ENCODE data around the gene FNDC3B. TPM values are rescaled to one million over a fixed set of nuclear protein-coding genes. Genes with fewer than 3 reads are reported as not detected.

The FNDC3B gene
- total RNA-seq, 1 experiment from 2014 or later: 64.6 TPM

DNA sequence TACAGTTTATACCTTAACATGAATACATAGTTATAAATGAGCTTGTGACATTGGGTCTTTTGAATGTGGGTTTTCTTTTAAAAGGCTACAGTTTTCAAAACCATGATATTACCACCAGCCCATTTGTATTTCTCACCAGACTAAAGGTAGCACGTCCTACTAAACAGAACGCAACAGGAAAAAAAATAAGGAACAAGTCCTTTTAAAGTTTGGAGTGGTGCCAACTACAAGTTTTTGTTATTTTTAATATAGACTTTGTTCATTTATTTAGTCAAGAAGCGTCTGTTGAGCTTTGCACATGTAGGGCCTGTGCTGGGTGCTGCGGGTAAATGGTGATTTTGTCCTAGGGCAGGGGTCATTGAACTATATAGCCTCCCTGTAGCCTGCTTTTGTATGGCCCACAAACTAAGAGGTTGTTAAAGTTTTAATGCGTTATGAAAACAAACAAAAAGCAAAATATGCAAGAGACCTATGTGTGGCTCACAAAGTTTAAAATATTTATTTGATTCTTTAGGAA lies 244.5 kb downstream of the FNDC3B start:
- DNase-seq (ENCODE audit: low read depth): no peak

DNA sequence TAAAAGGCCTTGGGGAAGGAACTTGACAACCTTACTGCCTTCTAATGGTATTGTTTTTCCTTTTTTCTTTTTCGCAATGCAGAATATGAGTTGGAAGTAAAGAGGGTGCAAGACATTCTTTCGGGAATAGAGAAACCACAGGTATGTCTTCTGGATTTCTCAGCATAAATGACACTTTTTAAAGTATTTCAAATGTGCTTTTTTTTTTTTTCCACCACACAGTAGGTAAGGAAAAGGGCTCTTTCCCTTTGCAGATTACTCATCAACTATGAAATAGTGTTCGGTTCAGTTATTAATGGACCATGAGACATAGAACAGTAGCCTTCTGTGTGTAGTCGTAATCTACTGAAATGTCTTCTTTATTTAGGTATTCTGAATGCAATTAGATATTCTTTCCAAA lies 246.5 kb downstream of the FNDC3B start:
- peak; percentile 50 for DNase-seq (ENCODE audit: low read depth)

DNA sequence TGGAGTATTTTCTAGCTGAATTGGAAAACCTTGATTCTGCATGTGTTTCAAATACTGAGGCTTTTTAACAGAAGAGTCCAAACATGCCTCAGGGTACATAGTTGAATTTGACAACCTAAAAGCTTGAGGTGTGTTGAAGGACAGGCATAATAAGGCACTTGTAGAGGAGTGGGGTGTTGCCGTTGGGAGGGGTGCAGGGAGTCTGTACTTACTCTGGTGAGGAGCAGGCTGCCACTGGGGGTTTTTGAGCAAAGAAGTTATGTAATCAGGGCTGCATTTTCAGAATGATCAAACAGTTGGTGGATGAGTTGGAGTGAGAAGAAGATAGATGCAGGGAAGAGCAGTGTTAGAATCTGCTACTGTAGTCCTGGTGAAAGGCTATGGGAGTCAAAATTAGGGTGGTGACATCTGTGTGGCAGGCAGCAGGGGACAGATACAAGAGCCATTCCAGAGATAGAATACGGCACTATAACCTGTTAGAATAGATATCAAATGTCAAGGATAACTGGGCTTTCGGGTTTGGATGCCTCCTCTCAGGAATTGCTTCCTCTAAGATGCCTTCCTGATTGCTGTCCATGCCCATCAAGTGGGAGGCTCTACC lies 247.3 kb downstream of the FNDC3B start:
- no peak for DNase-seq (ENCODE audit: low read depth)

DNA sequence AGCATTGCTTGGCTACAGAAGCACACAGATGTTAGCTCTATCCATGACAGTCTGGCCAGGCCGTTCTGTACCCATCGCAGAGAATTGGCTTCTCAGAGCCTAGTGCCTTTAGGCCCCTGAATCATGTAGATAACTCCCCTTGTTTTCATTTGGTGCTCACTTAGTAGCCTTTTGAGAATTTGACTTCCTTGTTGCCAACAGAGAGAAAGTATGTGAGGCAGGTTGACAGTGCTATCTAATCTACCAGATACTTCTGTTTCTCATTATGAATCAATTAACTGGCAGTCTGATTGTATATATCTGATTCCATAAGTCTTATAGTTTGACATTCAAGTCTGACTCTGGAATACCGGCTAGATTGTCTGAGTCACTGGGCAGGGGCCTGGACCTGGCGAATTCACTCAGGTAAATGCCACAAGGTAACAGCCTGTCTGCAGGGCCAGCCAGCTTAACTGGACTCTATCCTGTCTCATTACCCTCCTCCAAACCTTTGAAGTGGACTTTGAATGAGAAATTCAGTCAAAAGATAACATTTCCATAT lies 248.6 kb downstream of the FNDC3B start:
- no peak for DNase-seq (ENCODE audit: low read depth)

GRCh38 chr3:172288651-172289050 lies 249.3 kb downstream of the FNDC3B start:
- no peak for DNase-seq (ENCODE audit: low read depth)

- DNase-seq (ENCODE audit: low read depth): peak; percentile 17
These were observed 250.2 kb downstream of the FNDC3B start for GRCh38 chr3:172289583-172289982.

- no peak for DNase-seq (ENCODE audit: low read depth)
These were observed 251.1 kb downstream of the FNDC3B start for GRCh38 chr3:172290457-172290856.

DNA sequence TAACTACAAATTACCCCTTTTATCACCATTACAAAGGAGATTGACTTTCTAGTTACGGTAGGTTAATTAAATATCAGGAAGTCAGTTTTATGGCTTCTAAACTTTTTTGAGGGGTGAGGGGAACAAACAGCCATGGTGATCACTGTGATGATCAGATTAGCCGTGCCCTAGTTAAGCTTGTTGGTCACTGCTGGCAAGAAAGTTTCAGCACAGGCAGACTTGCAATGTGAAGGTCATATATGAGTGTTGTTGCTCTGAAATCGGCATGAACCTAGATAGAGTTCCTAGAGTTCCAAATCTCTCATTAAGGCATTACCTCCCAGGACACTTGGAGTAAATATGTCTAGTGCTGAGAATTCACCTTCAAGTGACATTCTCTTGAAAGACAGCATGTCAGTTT lies 252.3 kb downstream of the FNDC3B start:
- no peak for DNase-seq (ENCODE audit: low read depth)

- no peak for DNase-seq (ENCODE audit: low read depth)
These were observed 253.0 kb downstream of the FNDC3B start for GRCh38 chr3:172292422-172292821.

DNA sequence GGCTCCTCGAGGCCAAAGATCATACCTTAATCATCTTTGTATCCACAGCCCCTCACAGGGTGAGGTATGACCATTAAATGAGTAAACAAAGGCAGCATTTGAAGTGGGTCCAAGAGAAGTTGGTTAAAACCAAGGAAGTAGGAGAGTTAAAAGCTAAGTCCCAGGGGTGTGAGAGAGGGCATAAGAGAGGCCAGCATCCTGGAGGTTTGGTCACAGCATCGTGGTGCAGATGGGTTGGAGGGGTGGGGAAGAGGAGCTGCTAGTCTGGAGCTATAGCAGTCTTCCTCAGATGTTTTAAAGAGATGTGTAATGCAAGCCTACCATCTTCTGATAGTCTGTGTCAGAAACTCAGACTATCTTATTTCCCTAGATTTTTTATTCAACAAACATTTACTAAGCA lies 253.7 kb downstream of the FNDC3B start:
- no peak for DNase-seq (ENCODE audit: low read depth)

- DNase-seq (ENCODE audit: low read depth): no peak
These were observed 254.9 kb downstream of the FNDC3B start for GRCh38 chr3:172294223-172294806.

- no peak for DNase-seq (ENCODE audit: low read depth)
These were observed 257.0 kb downstream of the FNDC3B start for GRCh38 chr3:172296248-172296974.

GRCh38 chr3:172296975-172297332 lies 257.6 kb downstream of the FNDC3B start:
- DNase-seq (ENCODE audit: low read depth): no peak

DNA sequence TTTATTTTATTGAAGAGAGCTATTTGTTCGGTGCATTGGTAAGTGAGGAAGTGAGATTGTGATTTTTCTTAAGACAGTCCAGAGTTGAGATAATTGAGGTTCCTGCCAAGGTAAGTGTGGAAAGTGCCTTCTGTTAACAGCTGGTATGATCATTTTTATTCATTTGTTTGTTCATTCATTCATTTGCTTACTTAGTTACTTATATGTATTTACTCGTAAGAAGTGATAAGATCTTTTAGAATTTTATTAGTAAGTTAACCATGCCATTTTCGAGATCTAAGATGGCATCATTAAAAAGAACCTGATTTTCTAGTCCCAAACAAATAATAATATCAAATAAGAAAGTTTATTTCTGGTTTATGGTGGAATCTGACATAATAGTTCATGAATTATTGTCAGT lies 258.9 kb downstream of the FNDC3B start:
- no peak for DNase-seq (ENCODE audit: low read depth)

DNA sequence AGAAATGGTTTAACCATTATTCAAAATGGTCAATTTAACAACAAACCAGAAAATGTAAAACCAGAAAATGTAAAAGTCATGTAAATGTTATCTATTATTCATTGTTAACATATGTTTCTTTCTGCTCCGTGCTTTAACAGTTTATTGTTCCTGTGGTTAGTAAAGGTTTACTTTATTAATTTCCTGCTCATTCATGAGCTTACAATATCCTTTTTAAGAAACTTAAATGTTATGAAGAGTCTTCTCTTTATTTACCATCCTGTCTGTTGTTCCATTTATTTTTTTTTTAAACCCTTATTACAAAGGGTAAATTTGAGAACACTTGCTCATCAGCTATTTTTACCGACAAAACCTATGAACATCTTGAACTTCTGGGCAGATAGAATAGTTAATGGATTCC lies 260.8 kb downstream of the FNDC3B start:
- no peak for DNase-seq (ENCODE audit: low read depth)

- DNase-seq (ENCODE audit: low read depth): no peak
These were observed 261.5 kb downstream of the FNDC3B start for GRCh38 chr3:172300862-172301261.

DNA sequence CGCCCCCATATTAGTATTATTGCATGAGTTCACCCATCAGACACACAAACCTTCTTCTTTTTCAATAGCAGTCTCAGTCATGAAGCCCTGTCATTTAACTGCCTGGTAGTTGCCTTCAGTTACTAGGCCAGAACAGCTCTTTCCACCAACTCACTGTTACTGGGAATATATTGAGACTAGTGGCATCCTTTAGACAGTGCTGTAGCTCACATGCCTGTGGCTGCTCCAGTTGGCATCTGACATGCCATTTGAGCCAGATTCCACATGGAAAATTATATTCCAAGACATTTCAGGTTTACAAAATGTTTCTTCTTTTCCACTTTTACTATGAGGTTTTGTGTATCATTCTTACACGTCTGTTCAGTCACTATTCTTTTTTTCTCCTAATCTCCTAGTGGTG lies 262.8 kb downstream of the FNDC3B start:
- no peak for DNase-seq (ENCODE audit: low read depth)

- DNase-seq (ENCODE audit: low read depth): no peak
These were observed 263.8 kb downstream of the FNDC3B start for GRCh38 chr3:172303181-172303580.

- no peak for DNase-seq (ENCODE audit: low read depth)
These were observed 264.7 kb downstream of the FNDC3B start for GRCh38 chr3:172303941-172304558.

DNA sequence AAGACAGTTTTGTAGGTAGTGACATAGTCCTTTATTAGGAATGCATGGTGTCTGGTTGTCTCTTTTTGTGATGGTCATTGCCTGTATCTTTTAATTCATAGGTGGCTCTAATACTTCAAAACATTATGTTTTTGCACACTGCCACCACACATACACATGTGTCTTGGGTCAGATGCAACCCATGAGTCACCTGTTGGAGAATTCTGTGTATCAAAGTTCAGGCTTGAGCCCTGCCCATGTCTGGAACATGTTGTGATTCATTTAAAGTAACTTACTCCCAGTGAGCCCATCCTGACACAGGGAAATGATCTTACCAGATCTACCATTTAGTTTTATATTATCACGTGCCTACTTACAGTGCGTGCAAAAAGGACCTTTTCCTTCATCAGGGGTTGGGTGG lies 266.2 kb downstream of the FNDC3B start:
- peak; percentile 72 for DNase-seq (ENCODE audit: low read depth)

DNA sequence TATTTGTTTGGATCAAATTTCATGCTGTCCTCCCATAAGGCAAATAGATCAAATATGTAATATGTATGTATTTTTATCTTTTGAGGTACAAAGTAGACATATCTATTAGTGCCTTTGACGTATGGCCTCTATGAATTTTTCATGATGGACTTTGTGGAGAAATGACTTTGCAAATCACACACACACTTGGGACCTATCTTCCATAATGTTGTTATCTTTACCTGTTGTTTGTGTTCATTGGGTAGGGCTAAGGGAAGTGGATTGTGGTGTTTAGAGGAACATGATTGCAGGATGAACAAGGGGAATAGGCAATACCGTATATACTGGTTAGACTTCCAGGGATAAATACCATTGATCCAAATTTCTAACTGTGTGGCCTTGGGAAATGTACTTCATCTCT lies 266.6 kb downstream of the FNDC3B start:
- DNase-seq (ENCODE audit: low read depth): no peak

DNA sequence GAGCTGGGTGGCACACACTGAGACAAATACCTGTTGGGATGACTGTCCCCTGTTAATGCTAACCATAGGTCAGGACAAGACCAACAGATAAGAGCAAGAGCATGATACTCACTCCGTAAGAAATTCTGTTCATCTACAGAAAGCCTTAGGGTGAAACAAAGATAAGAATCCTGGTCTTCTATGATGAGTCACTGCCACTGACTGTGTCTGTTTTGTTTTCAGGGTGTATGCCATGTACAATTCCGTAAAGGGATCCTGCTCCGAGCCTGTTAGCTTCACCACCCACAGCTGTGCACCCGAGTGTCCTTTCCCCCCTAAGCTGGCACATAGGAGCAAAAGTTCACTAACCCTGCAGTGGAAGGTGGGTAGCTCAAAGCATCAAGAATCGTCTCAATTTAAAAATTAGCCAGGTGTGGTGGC lies 267.8 kb downstream of the FNDC3B start:
- peak; percentile 89 for DNase-seq (ENCODE audit: low read depth)

Measured in RPMI7951 (cell line).